Glomerular endothelial cell (primary cell): Measurements from ENCODE around the gene EIPR1. TPM values are rescaled to one million over a fixed set of nuclear protein-coding genes. Genes with fewer than 3 reads are reported as not detected.

Experiments used
- DNase-seq: peaks from one replicate; pipeline ENCODE4 v3.0.0-alpha.2; 2011; ENCODE audit warnings: low read depth, low spot score; ENCODE audit errors: extremely low read depth
- total RNA-seq: library from RNA; depleted of rRNA; stranded (reverse); fragments of >200 nt; gene quantifications from 2 replicates; pipeline ENCODE4 v1.2.3, GENCODE V29; 2015

The EIPR1 gene
- total RNA-seq, 1 donor from 2014 or later, result 40.7 TPM

GRCh38 chr2:3142210-3142609 lies 235.4 kb downstream of the EIPR1 start:
- DNase-seq, result no peak

DNA sequence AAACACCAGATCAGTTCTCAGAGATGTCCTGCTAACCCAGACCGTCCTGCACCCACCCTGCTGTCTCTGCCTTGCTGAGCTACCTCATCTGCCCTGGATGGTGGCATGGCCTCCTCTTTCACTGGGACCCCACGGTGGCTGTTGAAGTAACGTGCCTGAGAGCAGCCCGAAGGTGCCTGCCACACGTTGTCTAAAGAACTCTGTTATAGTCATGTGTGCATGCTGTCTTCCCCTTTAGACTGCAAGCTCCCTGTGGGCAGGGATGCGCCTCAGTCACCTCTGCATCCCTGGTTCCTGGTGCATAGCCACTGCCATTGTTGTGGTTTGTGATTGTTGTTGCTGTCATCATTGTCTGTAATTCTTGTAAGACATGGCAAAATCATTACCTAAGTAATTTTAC lies 235.9 kb downstream of the EIPR1 start:
- DNase-seq, result no peak

DNA sequence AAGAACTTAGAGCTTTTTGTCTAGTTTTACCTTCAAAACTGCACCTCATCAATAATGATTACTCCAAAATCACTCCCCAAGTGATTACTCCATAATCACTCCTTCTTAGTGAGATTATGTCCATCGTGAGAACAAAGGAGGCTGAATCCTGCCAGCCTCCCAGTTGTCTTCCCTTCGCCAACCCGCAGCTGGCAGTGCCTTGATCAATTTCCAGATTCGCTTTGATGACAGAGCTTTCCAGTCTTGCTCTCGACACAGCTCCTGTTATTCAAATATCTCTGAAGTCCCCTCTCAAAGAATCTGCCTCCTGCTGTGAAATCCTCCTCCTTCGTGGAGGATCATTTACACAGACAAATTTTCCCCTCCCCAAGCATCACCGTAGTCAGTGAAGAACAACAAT lies 237.7 kb downstream of the EIPR1 start:
- DNase-seq, result no peak

Other genes starting within 250 kb of the EIPR1 start
- gene TRAPPC12, start 1.9 kb upstream of the EIPR1 start, total RNA-seq, result 61.8 and 76.0 TPM in 2 replicates
- gene ADI1, start 141.7 kb upstream of the EIPR1 start, total RNA-seq, result 42.5 and 48.5 TPM in 2 replicates
- gene RNASEH1, start 180.5 kb upstream of the EIPR1 start, total RNA-seq, result 20.8 and 24.6 TPM in 2 replicates
- 2,854 and 3,812 TPM in 2 replicates for gene RPS7, start 197.4 kb upstream of the EIPR1 start, total RNA-seq
- 0.29 TPM in 1 of 2 replicates, not detected in the other for gene COLEC11, start 217.3 kb upstream of the EIPR1 start, total RNA-seq